H1 (cell line): Measurements from ENCODE around the gene PASK. TPM values are rescaled to one million over a fixed set of nuclear protein-coding genes. Genes with fewer than 3 reads are reported as not detected.

Source experiments
- CTCF ChIA-PET: fragments of 300-600 bp; sonication (Branson Sonifier 250); formaldehyde crosslinking; loops from one replicate; lab custom pipeline; 2021; ENCODE audit not compliant: partially characterized antibody; lab: Charles Lee
- POLR2A ChIA-PET: fragments of 300-600 bp; sonication (Branson Sonifier 250); formaldehyde crosslinking; loops from one replicate; lab custom pipeline; 2021; ENCODE audit warnings: inconsistent platforms; ENCODE audit not compliant: partially characterized antibody; lab: Charles Lee
- DNase-seq, 2 experiments: peaks; one replicate each; pipeline versions ENCODE4 v3.0.0 to v3.0.0-alpha.2; 2010 to 2022; ENCODE audit warnings: low spot score in 2 of 2, low read depth in 1 of 2, mixed read lengths in 1 of 2
- FAIRE-seq: peaks from 2 replicates; lab custom pipeline; 2011; peaks lifted over from hg19 to GRCh38; lab: Jason Lieb, UNC
- H2AFZ ChIP-seq: 2 replicates; pipeline ENCODE4 v1.8.1; 2012; ENCODE audit warnings: low read length, inconsistent platforms
- H2AK5ac ChIP-seq: 2 replicates; pipeline ENCODE4 v1.6.1; 2013; ENCODE audit warnings: low read depth, low read length
- H2BK120ac ChIP-seq: replicated peaks from 2 replicates; pipeline ENCODE3; 2013; ENCODE audit warnings: low read depth, low read length, inconsistent platforms
- H2BK12ac ChIP-seq: 2 replicates; pipeline ENCODE4 v1.6.1; 2013; ENCODE audit warnings: low read depth, low read length
- H2BK15ac ChIP-seq: 2 replicates; pipeline ENCODE4 v1.6.1; 2013; ENCODE audit warnings: low read length
- H2BK20ac ChIP-seq: 2 replicates; pipeline ENCODE4 v1.6.1; 2013; ENCODE audit warnings: low read length
- H2BK5ac ChIP-seq: 2 replicates; pipeline ENCODE4 v1.6.1; 2013; ENCODE audit warnings: low read depth, low read length
- H3K14ac ChIP-seq: 2 replicates; pipeline ENCODE4 v1.6.1; 2013; ENCODE audit warnings: inconsistent platforms; ENCODE audit not compliant: insufficient read length
- H3K18ac ChIP-seq: 2 replicates; pipeline ENCODE4 v1.6.1; 2013; ENCODE audit warnings: low read length; ENCODE audit errors: extremely low read depth
- H3K23ac ChIP-seq: 2 replicates; pipeline ENCODE4 v1.6.1; 2013; ENCODE audit warnings: inconsistent platforms; ENCODE audit not compliant: insufficient read length
- H3K23me2 ChIP-seq: 2 replicates; pipeline ENCODE4 v1.6.1; 2013; ENCODE audit warnings: low read depth, low read length
- H3K27ac ChIP-seq: 2 replicates; pipeline ENCODE4 v1.6.1; 2011; ENCODE audit warnings: low read depth, low read length, inconsistent platforms
- H3K27me3 ChIP-seq, 4 experiments: replicated peaks in 1 of 4; 1 replicate in 1 of 4; 2 replicates in 3 of 4; pipeline versions ENCODE4 v1.6.1 to v1.8.1; 2011 to 2013; ENCODE audit warnings: low read length in 3 of 4, mild to moderate bottlenecking in 3 of 4, inconsistent platforms in 2 of 4, mixed read lengths in 2 of 4, moderate library complexity in 1 of 4; ENCODE audit not compliant: control insufficient read depth in 3 of 4, insufficient read depth in 3 of 4; ENCODE audit errors: extremely low read depth in 1 of 4
- H3K36me3 ChIP-seq, 4 experiments: 2 replicates each; pipeline versions ENCODE4 v1.6.1 to v1.8.1; 2011 to 2013; ENCODE audit warnings: mild to moderate bottlenecking in 4 of 4, low read length in 3 of 4, moderate library complexity in 2 of 4, control low read depth in 1 of 4, inconsistent platforms in 1 of 4; ENCODE audit not compliant: insufficient read depth in 4 of 4, control insufficient read depth in 2 of 4
- H3K4ac ChIP-seq: replicated peaks from 2 replicates; pipeline ENCODE3; 2013; ENCODE audit warnings: low read length, low read depth, mixed read lengths, inconsistent platforms; ENCODE audit not compliant: insufficient read length
- H3K4me1 ChIP-seq, 4 experiments: replicated peaks in 1 of 4; 1 replicate in 1 of 4; 2 replicates in 3 of 4; pipeline versions ENCODE4 v1.6.1 to v1.8.1; 2011 to 2013; ENCODE audit warnings: low read length in 3 of 4, inconsistent platforms in 2 of 4, mixed read lengths in 1 of 4; ENCODE audit not compliant: insufficient read depth in 4 of 4, control insufficient read depth in 3 of 4
- H3K4me2 ChIP-seq, 2 experiments: 2 replicates each; pipeline versions ENCODE4 v1.6.1 to v1.8.1; 2011 to 2013; ENCODE audit warnings: low read depth in 2 of 2, low read length in 2 of 2, control low read depth in 1 of 2, inconsistent platforms in 1 of 2, mild to moderate bottlenecking in 1 of 2; ENCODE audit not compliant: insufficient read depth in 1 of 2
- H3K4me3 ChIP-seq, 4 experiments: fragments of 200-600, 300-600 bp in 1 of 4; sonication (generic), shearing (Covaris generic), sonication (Bioruptor Twin) in 1 of 4; 2 replicates each; pipeline versions ENCODE4 v1.5.1 to v1.8.1; 2011 to 2016; ENCODE audit warnings: low read length in 4 of 4, low read depth in 3 of 4, control low read depth in 2 of 4, inconsistent platforms in 2 of 4, mild to moderate bottlenecking in 2 of 4, mixed read lengths in 1 of 4, moderate library complexity in 1 of 4; ENCODE audit not compliant: insufficient read depth in 2 of 4; ENCODE audit errors: extremely low read depth in 1 of 4
- H3K56ac ChIP-seq: replicated peaks from 2 replicates; pipeline ENCODE3; 2013; ENCODE audit warnings: low read depth, mild to moderate bottlenecking, mixed read lengths, low read length, inconsistent platforms; ENCODE audit not compliant: insufficient read length
- H3K79me1 ChIP-seq: 2 replicates; pipeline ENCODE4 v1.6.1; 2013; ENCODE audit warnings: low read depth, low read length, control low read depth
- H3K79me2 ChIP-seq, 2 experiments: 2 replicates each; pipeline versions ENCODE4 v1.6.1 to v1.8.1; 2012 to 2013; ENCODE audit warnings: low read length in 2 of 2, mild to moderate bottlenecking in 2 of 2, inconsistent platforms in 1 of 2; ENCODE audit not compliant: insufficient read depth in 2 of 2, control insufficient read depth in 1 of 2
- H3K9ac ChIP-seq, 4 experiments: replicated peaks in 1 of 4; 1 replicate in 1 of 4; 2 replicates in 3 of 4; pipeline versions ENCODE4 v1.6.1 to v1.8.1; 2011 to 2013; ENCODE audit warnings: low read depth in 3 of 4, low read length in 3 of 4, control low read depth in 2 of 4, mild to moderate bottlenecking in 2 of 4, moderate library complexity in 2 of 4, inconsistent platforms in 1 of 4; ENCODE audit errors: extremely low read depth in 1 of 4
- H3K9me3 ChIP-seq, 2 experiments: 2 replicates each; pipeline versions ENCODE4 v1.6.1 to v1.8.1; 2012 to 2013; ENCODE audit warnings: mild to moderate bottlenecking in 2 of 2, moderate library complexity in 2 of 2, control low read depth in 1 of 2, inconsistent platforms in 1 of 2, low read depth in 1 of 2, low read length in 1 of 2, mixed read lengths in 1 of 2; ENCODE audit not compliant: insufficient read depth in 2 of 2
- H4K20me1 ChIP-seq, 2 experiments: replicated peaks in 1 of 2; 2 replicates each; pipeline versions ENCODE3 to v1.8.1; 2011 to 2013; ENCODE audit warnings: inconsistent platforms in 2 of 2, low read length in 2 of 2, mild to moderate bottlenecking in 1 of 2; ENCODE audit not compliant: insufficient read depth in 2 of 2, control insufficient read depth in 1 of 2
- H4K5ac ChIP-seq: 2 replicates; pipeline ENCODE4 v1.6.1; 2013; ENCODE audit warnings: low read length, low read depth, mixed read lengths, inconsistent platforms; ENCODE audit not compliant: insufficient read length
- H4K8ac ChIP-seq: 2 replicates; pipeline ENCODE4 v1.8.0; 2013; ENCODE audit warnings: mild to moderate bottlenecking, moderate library complexity, low read length, inconsistent platforms; ENCODE audit not compliant: insufficient read depth; ENCODE audit errors: extremely low read depth
- H4K91ac ChIP-seq: replicated peaks from 2 replicates; pipeline ENCODE3; 2013; ENCODE audit warnings: low read length, mixed read lengths, inconsistent platforms; ENCODE audit not compliant: insufficient read length
- EGR1 ChIP-seq: IDR thresholded peaks from 2 replicates; pipeline ENCODE4 v1.6.1; 2011; ENCODE audit warnings: low read depth, low read length, borderline replicate concordance
- EP300 ChIP-seq, 2 experiments: IDR thresholded peaks; 1 replicate in 1 of 2; 2 replicates in 1 of 2; pipeline ENCODE4 v1.6.1; 2011 to 2012; ENCODE audit warnings: low read depth in 2 of 2, low read length in 2 of 2, mild to moderate bottlenecking in 2 of 2, borderline replicate concordance in 1 of 2, inconsistent platforms in 1 of 2, moderate library complexity in 1 of 2
- HDAC2 ChIP-seq, 2 experiments: fragments of 300-600 bp in 1 of 2; sonication (generic) in 1 of 2; IDR thresholded peaks; 2 replicates each; pipeline ENCODE4 v1.6.1; 2011 to 2012; ENCODE audit warnings: low read depth in 2 of 2, low read length in 2 of 2, mild to moderate bottlenecking in 2 of 2, moderate library complexity in 2 of 2, borderline replicate concordance in 1 of 2, inconsistent platforms in 1 of 2
- JUND ChIP-seq: IDR thresholded peaks from 2 replicates; pipeline ENCODE4 v1.6.1; 2011; ENCODE audit warnings: mild to moderate bottlenecking, improper control_type of control experiment, low read length
- PHF8 ChIP-seq: fragments of 200-600 bp; sonication (generic); conservative IDR thresholded peaks from 2 replicates; pipeline ENCODE4 v1.7.1; 2012; ENCODE audit warnings: low read depth, mild to moderate bottlenecking, inconsistent platforms, low read length, moderate library complexity
- RXRA ChIP-seq: IDR thresholded peaks from 2 replicates; pipeline ENCODE4 v1.6.1; 2011; ENCODE audit warnings: low read depth, mild to moderate bottlenecking, low read length, moderate library complexity; ENCODE audit not compliant: insufficient read depth
- WGBS, 2 experiments: shearing (Covaris generic) in 1 of 2; methylation state at CpG; one replicate each; pipeline versions ENCODE4 v1.1.6 to v1.1.7; 2013 to 2015; ENCODE audit warnings: low lambda C conversion rate in 2 of 2, mixed read lengths in 2 of 2, inconsistent platforms in 1 of 2, low coverage in 1 of 2, missing lambda C conversion rate in 1 of 2; ENCODE audit not compliant: insufficient replicate concordance in 2 of 2, insufficient coverage in 1 of 2, insufficient read length in 1 of 2; ENCODE audit errors: extremely low coverage in 1 of 2, missing lambda C conversion rate in 1 of 2; 5-methylcytosine and 5-hydroxymethylcytosine counted together
- polyA plus RNA-seq, 7 experiments: library from polyadenylated mRNA; depleted of rRNA in 3 of 7; stranded (reverse) in 5 of 7; unstranded in 2 of 7; fragments of >200 nt in 5 of 7; fragments of 200-250 nt in 2 of 7; gene quantifications; 1 replicate in 5 of 7; 2 replicates in 1 of 7; 4 replicates in 1 of 7; pipeline versions ENCODE4 v1.2.1 to v1.2.3, GENCODE V29; 2011 to 2013; ENCODE audit warnings: missing spikeins in 2 of 7, mixed read lengths in 2 of 7
- total RNA-seq: library from RNA; stranded (reverse); fragmentation: NEBNext Ultra II Directional; extraction: Animal tissue kit (Norgen Biotek cat#: 25700); gene quantifications from 2 replicates; pipeline ENCODE4 v1.2.1, GENCODE V29; 2021
- TF ChIP-seq, protein P1 (sequence below), 3 experiments: IDR thresholded peaks; 1 replicate in 2 of 3; 2 replicates in 1 of 3; pipeline versions ENCODE4 v1.5.1 to v1.6.1; 2011; ENCODE audit warnings: low read length in 3 of 3, mild to moderate bottlenecking in 3 of 3, inconsistent platforms in 2 of 3, low read depth in 1 of 3, moderate library complexity in 1 of 3; ENCODE audit not compliant: insufficient read depth in 1 of 3; ENCODE audit errors: control extremely low read depth in 1 of 3

The PASK gene
- total and polyA plus RNA-seq, 2 of the 8 experiments (the other 6 are each of a cell fraction or from before 2014, with no cell fraction given): 20.5 to 66.1 TPM

GRCh38 chr2:241141214-241141770 is 8.0 kb downstream of the PASK start:
- H3K56ac ChIP-seq: no peak overlapping the region
- TF ChIP-seq EP300 (IDR thresholded peaks at IDR 0.05; ENCODE audit: borderline replicate concordance in 1 of 2, low read depth in 2 of 2, low read length in 2 of 2): no peak
- TF ChIP-seq, protein P1, sequence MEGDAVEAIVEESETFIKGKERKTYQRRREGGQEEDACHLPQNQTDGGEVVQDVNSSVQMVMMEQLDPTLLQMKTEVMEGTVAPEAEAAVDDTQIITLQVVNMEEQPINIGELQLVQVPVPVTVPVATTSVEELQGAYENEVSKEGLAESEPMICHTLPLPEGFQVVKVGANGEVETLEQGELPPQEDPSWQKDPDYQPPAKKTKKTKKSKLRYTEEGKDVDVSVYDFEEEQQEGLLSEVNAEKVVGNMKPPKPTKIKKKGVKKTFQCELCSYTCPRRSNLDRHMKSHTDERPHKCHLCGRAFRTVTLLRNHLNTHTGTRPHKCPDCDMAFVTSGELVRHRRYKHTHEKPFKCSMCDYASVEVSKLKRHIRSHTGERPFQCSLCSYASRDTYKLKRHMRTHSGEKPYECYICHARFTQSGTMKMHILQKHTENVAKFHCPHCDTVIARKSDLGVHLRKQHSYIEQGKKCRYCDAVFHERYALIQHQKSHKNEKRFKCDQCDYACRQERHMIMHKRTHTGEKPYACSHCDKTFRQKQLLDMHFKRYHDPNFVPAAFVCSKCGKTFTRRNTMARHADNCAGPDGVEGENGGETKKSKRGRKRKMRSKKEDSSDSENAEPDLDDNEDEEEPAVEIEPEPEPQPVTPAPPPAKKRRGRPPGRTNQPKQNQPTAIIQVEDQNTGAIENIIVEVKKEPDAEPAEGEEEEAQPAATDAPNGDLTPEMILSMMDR (IDR thresholded peaks at IDR 0.05; ENCODE audit: control extremely low read depth in 1 of 3, insufficient read depth in 1 of 3, low read depth in 1 of 3, low read length in 3 of 3): no peak
- TF ChIP-seq HDAC2 (IDR thresholded peaks at IDR 0.05; ENCODE audit: borderline replicate concordance in 1 of 2, low read depth in 2 of 2, low read length in 2 of 2): no peak
- no peak for TF ChIP-seq EGR1
- TF ChIP-seq RXRA: no peak
- TF ChIP-seq JUND: no peak
- TF ChIP-seq PHF8: no peak
- H3K18ac ChIP-seq: no peak overlapping the region
- H4K5ac ChIP-seq: no peak overlapping the region
- H3K79me2 ChIP-seq: peaks cover 4 to 13% of the 10 kb centered on the region in 2 experiments; a peak in 2 of 4 replicates
- H2BK20ac ChIP-seq: no peak overlapping the region
- no peak for FAIRE-seq
- WGBS, 2 experiments: 94% methylated on average over 14 of the region's 14 CpGs; no CpG with 5 or more reads in 1 of the 2 experiments
- H3K4me3 ChIP-seq: no peak overlapping the region
- no peak overlapping the region for H2AK5ac ChIP-seq
- H2AFZ ChIP-seq: no peak overlapping the region
- no peaks in the 10 kb centered on the region for H3K4me1 ChIP-seq
- no peak overlapping the region for H3K9ac ChIP-seq
- H3K27me3 ChIP-seq: no peaks in the 10 kb centered on the region; a peak in 1 of 7 replicates
- ChIA-PET POLR2A (interaction anchor here (0.8 to 1.1 kb wide), 2 partner anchors 15 to 18 kb away, joined by 3 to 4 read pairs; no protein-coding TSS in a partner anchor), CTCF (interaction anchor here (1.5 kb wide), 1 partner anchor 8 kb away, joined by 4 read pairs; the partner anchor contains the start of gene PASK)
- H4K91ac ChIP-seq: no peak overlapping the region
- no peak overlapping the region for H2BK15ac ChIP-seq
- DNase-seq: no peak
- H3K79me1 ChIP-seq: peaks cover 8% of the 10 kb centered on the region
- H3K36me3 ChIP-seq: peaks cover 6 to 20% (median 12%) of the 10 kb centered on the region in 4 experiments; a peak in 7 of 8 replicates
- H2BK5ac ChIP-seq: no peak overlapping the region
- H3K4me2 ChIP-seq: no peak overlapping the region
- no peak overlapping the region for H2BK120ac ChIP-seq
- H3K4ac ChIP-seq: no peak overlapping the region
- 0 out of 2 replicates have a peak, but pooled peaks cover 3% of the 10 kb centered on the region for H3K23me2 ChIP-seq
- H3K27ac ChIP-seq: no peak overlapping the region
- no peak overlapping the region for H3K23ac ChIP-seq
- H4K20me1 ChIP-seq: peaks cover 0 to 19% of the 10 kb centered on the region in 2 experiments
- H3K14ac ChIP-seq: no peak overlapping the region
- H3K9me3 ChIP-seq: no peaks in the 10 kb centered on the region
- H2BK12ac ChIP-seq: no peak overlapping the region
- no peak overlapping the region; the same call in 1 of the 2 replicates for H4K8ac ChIP-seq
